ENCODE results near the gene PTGDS. TPM values are rescaled to one million over a fixed set of nuclear protein-coding genes. Genes with fewer than 3 reads are reported as not detected.

The PTGDS gene
- total and polyA plus RNA-seq, 9 donors = 5.8 to 191 (median 43.1) TPM

- Histone ChIP-seq H3K36me3 (no peaks in the 10 kb centered on the region), H3K4me1 (ENCODE audit: insufficient read depth) (peaks cover under 1% of the 10 kb centered on the region), H3K4me3 (no peak overlapping the region), H3K27ac (no peak overlapping the region), H3K27me3 (no peaks in the 10 kb centered on the region), H3K9me3 (no peaks in the 10 kb centered on the region)
- DNase-seq = no peak
- TF ChIP-seq CTCF (IDR thresholded peaks at IDR 0.05) (no peak), POLR2A (IDR thresholded peaks at IDR 0.05) (no peak), EP300 (IDR thresholded peaks at IDR 0.05) (no peak)
- 79 to 86% (median 85%) methylated on average over 7 to 9 of the region's 9 CpGs for WGBS, 3 donors
- intact Hi-C loops (cut with DNase I) = no loop called here
These were observed 5.9 kb downstream of the PTGDS start for GRCh38 chr9:136983167-136983566.

- WGBS, 3 donors = 79 to 84% (median 83%) methylated on average over 11 of the region's 11 CpGs
- DNase-seq = no peak
- intact Hi-C loops (cut with DNase I) = no loop called here
These were observed 6.5 kb downstream of the PTGDS start for GRCh38 chr9:136983656-136984314.

GRCh38 chr9:136984464-136985026 lies 7.2 kb downstream of the PTGDS start:
- no peaks in the 10 kb centered on the region for H3K27me3 ChIP-seq
- intact Hi-C loops (cut with DNase I) = no loop called here
- 41 to 44% (median 43%) methylated on average over 29 of the region's 29 CpGs for WGBS, 3 donors
- no peaks in the 10 kb centered on the region for H3K36me3 ChIP-seq
- H3K4me1 ChIP-seq (ENCODE audit: insufficient read depth) = no peaks in the 10 kb centered on the region
- H3K9me3 ChIP-seq = no peaks in the 10 kb centered on the region
- H3K4me3 ChIP-seq = no peak overlapping the region
- no peak overlapping the region for H3K27ac ChIP-seq
- DNase-seq = no peak
- no peak for TF ChIP-seq CTCF (IDR thresholded peaks at IDR 0.05)

More at GRCh38 chr9:136983656-136984314, 6.5 kb downstream of the PTGDS start:
- Histone ChIP-seq H3K9me3 (no peaks in the 10 kb centered on the region), H3K4me1 (ENCODE audit: insufficient read depth) (no peaks in the 10 kb centered on the region), H3K27me3 (no peaks in the 10 kb centered on the region), H3K36me3 (no peaks in the 10 kb centered on the region), H3K27ac (no peak overlapping the region), H3K4me3 (no peak overlapping the region)
- TF ChIP-seq POLR2A (IDR thresholded peaks at IDR 0.05) (no peak), CTCF (IDR thresholded peaks at IDR 0.05) (no peak), EP300 (IDR thresholded peaks at IDR 0.05) (no peak)

- DNase-seq = no peak
- intact Hi-C loops (cut with DNase I) = no loop called here
- Histone ChIP-seq H3K4me1 (ENCODE audit: insufficient read depth) (no peaks in the 10 kb centered on the region), H3K36me3 (no peaks in the 10 kb centered on the region), H3K9me3 (no peaks in the 10 kb centered on the region), H3K4me3 (no peak overlapping the region), H3K27me3 (no peaks in the 10 kb centered on the region), H3K27ac (no peak overlapping the region)
- WGBS, 3 donors = 4 to 12% (median 8%) methylated on average over 36 to 48 of the region's 48 CpGs
- TF ChIP-seq EP300 (IDR thresholded peaks at IDR 0.05) = no peak
- no peak for TF ChIP-seq POLR2A (IDR thresholded peaks at IDR 0.05)
- no peak for TF ChIP-seq CTCF (IDR thresholded peaks at IDR 0.05)
These were observed 7.8 kb downstream of the PTGDS start for GRCh38 chr9:136985027-136985602.
